Gastrocnemius medialis (tissue), 4 donors: ENCODE results near the gene BRPF1. TPM values are rescaled to one million over a fixed set of nuclear protein-coding genes. Genes with fewer than 3 reads are reported as not detected.

ENCODE experiments used
- ATAC-seq, 2 donors: fragments of 150-250 bp; one replicate each; pipeline ENCODE4 v1.9.1; 2016
- DNase-seq, 2 donors: peaks; one replicate each; pipeline ENCODE4 v3.0.0-alpha.2; 2019
- H3K27ac ChIP-seq, 4 donors: fragments of 200-600 bp; sonication (generic); 1 replicate in 1 of 4; 2 replicates in 3 of 4; pipeline ENCODE4 v1.5.1; 2016 to 2018; ENCODE audit warnings: mild to moderate bottlenecking in 2 of 4, moderate library complexity in 1 of 4
- H3K27me3 ChIP-seq, 3 donors: fragments of 200-600 bp; sonication (generic) in 2 of 3; 1 replicate in 1 of 3; 2 replicates in 2 of 3; pipeline versions ENCODE4 v1.5.1 to v1.6.0; 2016 to 2019; ENCODE audit warnings: mild to moderate bottlenecking in 1 of 3, moderate library complexity in 1 of 3
- H3K36me3 ChIP-seq, 2 donors: fragments of 200-600 bp; sonication (generic) in 1 of 2; one replicate each; pipeline ENCODE4 v1.5.1; 2017 to 2018
- H3K4me1 ChIP-seq, 2 donors: fragments of 200-600 bp; sonication (generic) in 1 of 2; one replicate each; pipeline ENCODE4 v1.5.1; 2016 to 2017; ENCODE audit warnings: mild to moderate bottlenecking in 2 of 2
- H3K4me3 ChIP-seq, 4 donors: fragments of 200-600 bp; sonication (generic) in 3 of 4; 1 replicate in 1 of 4; 2 replicates in 3 of 4; pipeline ENCODE4 v1.5.1; 2016 to 2019; ENCODE audit warnings: mild to moderate bottlenecking in 2 of 4
- H3K9me3 ChIP-seq, 3 donors: fragments of 200-600 bp; sonication (generic) in 2 of 3; 1 replicate in 1 of 3; 2 replicates in 2 of 3; pipeline ENCODE4 v1.5.1; 2016 to 2019
- CTCF ChIP-seq, 5 experiments: fragments of 450-650 bp in 3 of 5; fragments of 200-600 bp in 2 of 5; sonication (generic) in 2 of 5; IDR thresholded peaks in 4 of 5; conservative IDR thresholded peaks in 1 of 5; 1 replicate in 4 of 5; 2 replicates in 1 of 5; pipeline ENCODE4 v1.5.1; 2016 to 2019; ENCODE audit warnings: antibody characterized with exemption in 5 of 5, mild to moderate bottlenecking in 3 of 5, moderate library complexity in 3 of 5
- POLR2A ChIP-seq, 2 donors: fragments of 450-650 bp; IDR thresholded peaks; one replicate each; pipeline ENCODE4 v1.6.1; 2017; ENCODE audit warnings: antibody characterized with exemption in 2 of 2, mild to moderate bottlenecking in 2 of 2, moderate library complexity in 2 of 2
- in situ Hi-C, 4 donors: fragments of 200-750 bp; cut with MboI; loops; one replicate each; pipeline versions ENCODE4 v1.15.0 to v1.8.0; 2017; ENCODE audit warnings: low sequenced_read_pairs in 4 of 4
- intact Hi-C: fragments of 100-400 bp; cut with DNase I; formaldehyde crosslinking; loops from one replicate; pipeline ENCODE4 v1.15.1; 2023; ENCODE audit warnings: low total_unique reads
- total RNA-seq, 4 donors: library from RNA; depleted of rRNA; stranded (reverse); fragments of >200 nt; gene quantifications; one replicate each; pipeline versions ENCODE4 v1.1.0 to v1.2.3, GENCODE V29; 2016

BRPF1 gene
- total RNA-seq, 4 donors from 2014 or later, result 12.0 to 19.5 (median 14.7) TPM

GRCh38 chr3:9794400-9794799 is 62.9 kb downstream of the BRPF1 start:
- no peaks in the 10 kb centered on the region for H3K27me3 ChIP-seq
- in situ Hi-C loops, result no loop called here
- ATAC-seq (no peak), DNase-seq (no peak)
- intact Hi-C loops, result no loop called here
- peaks cover 20 to 27% of the 10 kb centered on the region in 2 donors for H3K4me1 ChIP-seq
- peak overlapping the region in 1 of 4 donors; percentile 93 for H3K27ac ChIP-seq
- peaks cover 6 to 26% of the 10 kb centered on the region in 2 donors for H3K36me3 ChIP-seq
- TF ChIP-seq CTCF (IDR thresholded peaks at IDR 0.05 in 4 of 5, conservative IDR thresholded peaks at IDR 0.05 in 1 of 5), result no peak
- TF ChIP-seq POLR2A (IDR thresholded peaks at IDR 0.05), result no peak
- H3K4me3 ChIP-seq, result no peak overlapping the region
- no peaks in the 10 kb centered on the region for H3K9me3 ChIP-seq

GRCh38 chr3:9795207-9795606 is 63.7 kb downstream of the BRPF1 start:
- H3K36me3 ChIP-seq, result peaks cover 6 to 30% of the 10 kb centered on the region in 2 donors

GRCh38 chr3:9797196-9797945 is 65.8 kb downstream of the BRPF1 start:
- DNase-seq, result no peak
- Histone ChIP-seq H3K36me3 (peaks cover 6 to 48% of the 10 kb centered on the region in 2 donors), H3K4me1 (peaks cover 8 to 18% of the 10 kb centered on the region in 2 donors), H3K4me3 (no peak overlapping the region), H3K27ac (no peak overlapping the region), H3K27me3 (no peaks in the 10 kb centered on the region), H3K9me3 (no peaks in the 10 kb centered on the region)
- TF ChIP-seq POLR2A (IDR thresholded peaks at IDR 0.05) (no peak), CTCF (IDR thresholded peaks at IDR 0.05 in 4 of 5, conservative IDR thresholded peaks at IDR 0.05 in 1 of 5) (no peak)
- ATAC-seq, result no peak
- in situ Hi-C loops (no loop called here), intact Hi-C loops (no loop called here)

More at GRCh38 chr3:9795207-9795606, 63.7 kb downstream of the BRPF1 start:
- TF ChIP-seq CTCF (IDR thresholded peaks at IDR 0.05 in 4 of 5, conservative IDR thresholded peaks at IDR 0.05 in 1 of 5) (no peak), POLR2A (IDR thresholded peaks at IDR 0.05) (no peak)
- in situ Hi-C loops (no loop called here), intact Hi-C loops (no loop called here)
- Histone ChIP-seq H3K4me1 (peaks cover 20 to 27% of the 10 kb centered on the region in 2 donors), H3K9me3 (no peaks in the 10 kb centered on the region), H3K27ac (no peak overlapping the region), H3K4me3 (no peak overlapping the region), H3K27me3 (no peaks in the 10 kb centered on the region)
- DNase-seq (no peak), ATAC-seq (no peak)

Other genes with a start within 250 kb of the BRPF1 start
- gene LHFPL4, start 177.9 kb upstream of the BRPF1 start, total RNA-seq, result not detected
- gene MTMR14, start 82.2 kb upstream of the BRPF1 start, total RNA-seq, result 10 to 100 TPM; 53.7 to 87.0 (median 68.3) TPM
- gene CPNE9, start 27.9 kb upstream of the BRPF1 start, total RNA-seq, result not detected
- 10 to 100 TPM in 1 of 4 donors, 1 to 10 TPM in 3; 4.1 to 13.3 (median 7.4) TPM for gene OGG1, start 18.2 kb downstream of the BRPF1 start, total RNA-seq
- gene CAMK1, start 38.2 kb downstream of the BRPF1 start, total RNA-seq, result 10 to 100 TPM in 1 of 4 donors, 1 to 10 TPM in 3; 2.1 to 11.6 (median 8.0) TPM
- gene TADA3, start 60.7 kb downstream of the BRPF1 start, total RNA-seq, result 10 to 100 TPM; 58.1 to 83.5 (median 66.7) TPM
- gene ARPC4, start 61.3 kb downstream of the BRPF1 start, total RNA-seq, result 100 to 1,000 TPM in 3 of 4 donors, 10 to 100 TPM in 1; 96.8 to 147 (median 143) TPM
- 10 to 100 TPM in 2 of 4 donors, 1 to 10 TPM in 2; 3.2 to 17.6 (median 8.5) TPM for gene TTLL3, start 78.5 kb downstream of the BRPF1 start, total RNA-seq
- gene RPUSD3, start 112.3 kb downstream of the BRPF1 start, total RNA-seq, result 10 to 100 TPM; 72.7 to 96.7 (median 75.5) TPM
- gene CIDEC, start 148.5 kb downstream of the BRPF1 start, total RNA-seq, result 10 to 100 TPM in 1 of 4 donors, 1 to 10 TPM in 3; 1.4 to 13.4 (median 3.5) TPM
- 10 to 100 TPM; 42.8 to 96.4 (median 67.0) TPM for gene JAGN1, start 158.9 kb downstream of the BRPF1 start, total RNA-seq
- gene IL17RE, start 171.1 kb downstream of the BRPF1 start, total RNA-seq, result 1 to 10 TPM in 1 of 4 donors, under 1 TPM in 2, not detected in 1; 0.20 to 1.5 (median 0.64) TPM
- 10 to 100 TPM; 14.8 to 67.3 (median 47.2) TPM for gene IL17RC, start 185.4 kb downstream of the BRPF1 start, total RNA-seq
- 10 to 100 TPM; 31.6 to 42.3 (median 37.1) TPM for gene CRELD1, start 202.1 kb downstream of the BRPF1 start, total RNA-seq
- gene PRRT3, start 220.7 kb downstream of the BRPF1 start, total RNA-seq, result 1 to 10 TPM in 3 of 4 donors, under 1 TPM in 1; 0.92 to 7.4 (median 2.5) TPM